ENCODE measurements around the gene LKAAEAR1. TPM values are rescaled to one million over a fixed set of nuclear protein-coding genes. Genes with fewer than 3 reads are reported as not detected.
A peak's percentile ranks its signal among the peaks of the same experiment; 100 is the strongest.

LKAAEAR1 gene
- total and polyA plus RNA-seq, 2 of the 13 experiments (the other 11 are each of a cell fraction or from before 2014, with no cell fraction given) = not detected

- TF ChIP-seq ZBTB40 (IDR thresholded peaks at IDR 0.05) (no peak), ZBTB40 (CRISPR knock-in tag; IDR thresholded peaks at IDR 0.05) (no peak), ZNF570 (CRISPR knock-in tag; IDR thresholded peaks at IDR 0.05; ENCODE audit: borderline replicate concordance) (no peak), GPN1 (CRISPR knock-in tag; IDR thresholded peaks at IDR 0.05; ENCODE audit: borderline replicate concordance) (0 out of 2 replicates have a peak, but pooled peaks have one; percentile 82), HNRNPLL (IDR thresholded peaks at IDR 0.05; ENCODE audit: low read depth, low read length, poor library complexity, severe bottlenecking) (peak; percentile 55), ZBTB4 (CRISPR knock-in tag; IDR thresholded peaks at IDR 0.05; ENCODE audit: borderline replicate concordance) (peak; percentile 36; the same call in 1 of the 2 replicates), FOSL2 (CRISPR knock-in tag; IDR thresholded peaks at IDR 0.05) (peak; percentile 20), NFIC (IDR thresholded peaks at IDR 0.05; ENCODE audit: low read length) (no peak), TBX2 (CRISPR knock-in tag; IDR thresholded peaks at IDR 0.05; ENCODE audit: borderline replicate concordance) (peak; percentile 76), ZNF326 (CRISPR knock-in tag; IDR thresholded peaks at IDR 0.05; ENCODE audit: borderline replicate concordance) (peak; percentile 73; the same call in 1 of the 2 replicates), SKIL (CRISPR knock-in tag; IDR thresholded peaks at IDR 0.05; ENCODE audit: borderline replicate concordance) (0 out of 2 replicates have a peak, but pooled peaks have one; percentile 27), ZNF776 (CRISPR knock-in tag; IDR thresholded peaks at IDR 0.05) (no peak), ZSCAN12 (CRISPR knock-in tag; IDR thresholded peaks at IDR 0.05) (peak; percentile 53; the same call in 1 of the 2 replicates)
These were observed 33.8 kb downstream of the LKAAEAR1 start (continued) for GRCh38 chr20:64050261-64051032.

Data from HepG2 (cell line).